Right atrium auricular region (tissue), 2 donors: ENCODE data around the gene PIGO. TPM values are rescaled to one million over a fixed set of nuclear protein-coding genes. Genes with fewer than 3 reads are reported as not detected.
A peak's percentile ranks its signal among the peaks of the same experiment; 100 is the strongest.

Experiments used
- DNase-seq: peaks from one replicate; pipeline ENCODE4 v3.0.0-alpha.2; 2019; ENCODE audit warnings: low spot score
- H3K27ac ChIP-seq, 2 donors: fragments of 200-600 bp; sonication (generic); 1 replicate in 1 of 2; 2 replicates in 1 of 2; pipeline ENCODE4 v1.5.1; 2016 to 2019
- H3K27me3 ChIP-seq, 2 donors: fragments of 200-600 bp; sonication (generic); one replicate each; pipeline versions ENCODE4 v1.5.1 to v1.6.0; 2017 to 2019
- H3K36me3 ChIP-seq: fragments of 200-600 bp; sonication (generic); one replicate; pipeline ENCODE4 v1.5.1; 2016
- H3K4me1 ChIP-seq, 2 donors: fragments of 200-600 bp; sonication (generic); one replicate each; pipeline versions ENCODE4 v1.5.1 to v1.6.0; 2017 to 2019
- H3K4me3 ChIP-seq, 2 donors: fragments of 200-600 bp; sonication (generic); 1 replicate in 1 of 2; 2 replicates in 1 of 2; pipeline ENCODE4 v1.5.1; 2017 to 2019; ENCODE audit warnings: mild to moderate bottlenecking in 1 of 2, moderate library complexity in 1 of 2
- H3K9me3 ChIP-seq, 2 donors: fragments of 200-600 bp; sonication (generic); one replicate each; pipeline ENCODE4 v1.5.1; 2019
- total RNA-seq, 2 donors: library from RNA; depleted of rRNA; stranded (reverse); fragments of >200 nt; gene quantifications; one replicate each; pipeline ENCODE4 v1.1.0, GENCODE V29; 2016
- TF ChIP-seq, protein P1 (sequence below), 2 donors: fragments of 200-600 bp; sonication (generic); IDR thresholded peaks; one replicate each; pipeline ENCODE4 v1.5.1; 2019; ENCODE audit warnings: antibody characterized with exemption in 2 of 2

Gene PIGO
- total RNA-seq = 10 to 100 TPM in 1 of 2 donors, 1 to 10 TPM in 1; 9.0 to 12.3 TPM

DNA sequence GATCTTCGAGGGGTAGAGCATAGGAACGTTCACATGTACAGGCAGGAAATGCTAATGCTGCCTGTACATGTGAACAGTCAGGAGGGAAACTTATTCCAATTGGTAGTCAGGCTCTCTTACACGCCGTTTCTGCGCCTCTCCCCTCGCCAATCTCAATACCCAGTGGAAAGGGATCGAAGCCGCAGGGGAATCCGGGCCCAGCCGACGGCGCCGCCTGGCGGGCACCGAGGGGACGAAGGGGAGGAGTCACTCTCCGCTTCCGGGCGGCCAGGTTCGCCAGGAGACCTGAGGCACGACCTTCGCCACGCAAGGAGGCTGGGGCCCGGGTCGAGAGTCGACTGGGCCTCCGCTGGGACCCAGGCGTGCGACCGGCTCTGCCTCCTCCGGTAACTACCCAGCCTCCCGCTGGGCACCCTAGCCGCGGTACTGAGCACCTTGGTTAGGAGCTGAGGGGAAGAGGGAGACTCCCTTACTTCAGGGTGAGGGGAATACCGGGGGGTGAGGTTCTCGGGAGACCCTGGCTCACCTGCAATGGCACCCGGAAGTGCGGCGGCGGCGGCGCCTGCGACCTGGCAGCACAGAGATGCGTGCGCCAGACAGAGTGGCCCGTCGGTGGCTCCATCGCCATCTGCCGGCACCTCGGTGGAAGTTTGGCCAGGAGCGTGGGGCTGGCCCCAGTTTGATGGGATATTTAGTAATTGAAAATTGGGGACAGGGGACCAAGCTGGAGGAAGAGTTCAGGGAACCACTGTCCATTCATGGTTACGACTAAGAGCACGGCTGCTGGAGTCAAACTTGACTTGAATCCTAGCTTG is at the start of gene PIGO:
Gene PIGO, minus strand, starts transcription at position 557 of the 815 bp plus-strand sequence. CDS start 1,026 bp downstream, outside the sequence.
- Histone ChIP-seq H3K36me3 (peaks cover 37% of the 10 kb centered on the region), H3K9me3 (no peaks in the 10 kb centered on the region), H3K27me3 (no peaks in the 10 kb centered on the region), H3K27ac (peak within 1 kb of the TSS; percentile 97), H3K4me1 (peaks cover 0 to 14% of the 10 kb centered on the region in 2 donors), H3K4me3 (peak within 1 kb of the TSS; percentile 87 to 93)
- DNase-seq = peak; percentile 90
- TF ChIP-seq, protein P1, sequence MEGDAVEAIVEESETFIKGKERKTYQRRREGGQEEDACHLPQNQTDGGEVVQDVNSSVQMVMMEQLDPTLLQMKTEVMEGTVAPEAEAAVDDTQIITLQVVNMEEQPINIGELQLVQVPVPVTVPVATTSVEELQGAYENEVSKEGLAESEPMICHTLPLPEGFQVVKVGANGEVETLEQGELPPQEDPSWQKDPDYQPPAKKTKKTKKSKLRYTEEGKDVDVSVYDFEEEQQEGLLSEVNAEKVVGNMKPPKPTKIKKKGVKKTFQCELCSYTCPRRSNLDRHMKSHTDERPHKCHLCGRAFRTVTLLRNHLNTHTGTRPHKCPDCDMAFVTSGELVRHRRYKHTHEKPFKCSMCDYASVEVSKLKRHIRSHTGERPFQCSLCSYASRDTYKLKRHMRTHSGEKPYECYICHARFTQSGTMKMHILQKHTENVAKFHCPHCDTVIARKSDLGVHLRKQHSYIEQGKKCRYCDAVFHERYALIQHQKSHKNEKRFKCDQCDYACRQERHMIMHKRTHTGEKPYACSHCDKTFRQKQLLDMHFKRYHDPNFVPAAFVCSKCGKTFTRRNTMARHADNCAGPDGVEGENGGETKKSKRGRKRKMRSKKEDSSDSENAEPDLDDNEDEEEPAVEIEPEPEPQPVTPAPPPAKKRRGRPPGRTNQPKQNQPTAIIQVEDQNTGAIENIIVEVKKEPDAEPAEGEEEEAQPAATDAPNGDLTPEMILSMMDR (IDR thresholded peaks at IDR 0.05) = peak; percentile 78 to 87

DNA sequence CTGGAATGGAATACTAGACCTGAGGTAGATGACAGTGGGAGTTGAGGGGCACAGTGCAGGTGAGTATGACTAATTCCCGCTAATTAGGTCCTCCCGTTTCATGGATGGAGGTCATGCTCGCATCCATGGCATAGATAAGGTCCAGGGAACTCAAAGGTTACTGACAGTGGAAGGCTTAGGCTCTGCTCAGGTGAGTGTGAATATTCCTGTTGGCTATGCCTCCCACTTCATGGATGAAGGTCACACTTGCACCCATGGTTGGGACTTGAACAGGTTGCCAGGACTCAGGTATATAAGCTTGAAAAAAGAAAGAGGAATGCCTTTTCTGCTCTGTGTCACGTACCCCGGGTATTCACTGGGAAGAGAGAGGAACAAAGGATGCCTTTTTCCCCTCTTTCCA is 45.6 kb upstream of the PIGO start:
- TF ChIP-seq, protein P1 (IDR thresholded peaks at IDR 0.05) = no peak
- no peak overlapping the region for H3K4me3 ChIP-seq
- no peaks in the 10 kb centered on the region for H3K4me1 ChIP-seq
- H3K27me3 ChIP-seq = no peaks in the 10 kb centered on the region
- H3K36me3 ChIP-seq = no peaks in the 10 kb centered on the region
- peaks cover 0 to 47% of the 10 kb centered on the region in 2 donors for H3K9me3 ChIP-seq
- H3K27ac ChIP-seq = no peak overlapping the region
- peak; percentile 7 for DNase-seq

- no peak for DNase-seq
- no peak overlapping the region for H3K4me3 ChIP-seq
- no peaks in the 10 kb centered on the region for H3K36me3 ChIP-seq
- H3K9me3 ChIP-seq = peaks cover 0 to 30% of the 10 kb centered on the region in 2 donors
- TF ChIP-seq, protein P1 (IDR thresholded peaks at IDR 0.05) = no peak
- H3K4me1 ChIP-seq = no peaks in the 10 kb centered on the region
- no peaks in the 10 kb centered on the region for H3K27me3 ChIP-seq
- H3K27ac ChIP-seq = no peak overlapping the region
Observed at GRCh38 chr9:35140093-35140492, 43.7 kb upstream of the PIGO start.

DNA sequence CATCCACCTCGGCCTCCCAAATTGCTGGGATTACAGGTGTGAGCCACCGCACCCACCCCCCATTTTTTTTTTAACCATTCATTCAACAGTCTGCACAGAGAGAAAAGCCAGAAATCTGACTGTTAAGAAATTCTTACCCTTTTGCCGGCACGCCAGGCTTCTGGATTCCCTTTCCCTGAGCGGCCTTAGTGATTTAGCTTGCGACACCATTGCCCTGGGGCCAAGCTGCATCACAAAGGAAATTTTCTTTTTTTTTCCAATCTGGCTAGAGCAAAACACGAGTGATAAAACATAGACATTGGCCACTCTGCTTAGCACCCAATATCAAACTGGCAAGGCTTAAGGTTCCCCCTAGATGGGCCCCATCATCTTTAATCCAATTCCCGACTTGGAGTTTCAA is 40.5 kb upstream of the PIGO start:
- H3K27ac ChIP-seq = no peak overlapping the region
- H3K4me1 ChIP-seq = no peaks in the 10 kb centered on the region
- no peaks in the 10 kb centered on the region for H3K36me3 ChIP-seq
- no peaks in the 10 kb centered on the region for H3K27me3 ChIP-seq
- peak; percentile 30 for DNase-seq
- no peak overlapping the region for H3K4me3 ChIP-seq
- peaks cover 0 to 8% of the 10 kb centered on the region in 2 donors for H3K9me3 ChIP-seq
- TF ChIP-seq, protein P1 (IDR thresholded peaks at IDR 0.05) = no peak

- TF ChIP-seq, protein P1 (IDR thresholded peaks at IDR 0.05) = no peak
- no peak for DNase-seq
- Histone ChIP-seq H3K27ac (no peak overlapping the region), H3K9me3 (no peaks in the 10 kb centered on the region), H3K4me3 (no peak overlapping the region), H3K36me3 (no peaks in the 10 kb centered on the region), H3K27me3 (no peaks in the 10 kb centered on the region), H3K4me1 (no peaks in the 10 kb centered on the region)
Observed at GRCh38 chr9:35135988-35136387, 39.6 kb upstream of the PIGO start.
